ENCODE results near the gene DENND5B. TPM values are rescaled to one million over a fixed set of nuclear protein-coding genes. Genes with fewer than 3 reads are reported as not detected.

DENND5B gene
- total and polyA plus RNA-seq, 2 of the 4 experiments (the other 2 are of a cell fraction), result 5.5 to 13.4 TPM

DNA sequence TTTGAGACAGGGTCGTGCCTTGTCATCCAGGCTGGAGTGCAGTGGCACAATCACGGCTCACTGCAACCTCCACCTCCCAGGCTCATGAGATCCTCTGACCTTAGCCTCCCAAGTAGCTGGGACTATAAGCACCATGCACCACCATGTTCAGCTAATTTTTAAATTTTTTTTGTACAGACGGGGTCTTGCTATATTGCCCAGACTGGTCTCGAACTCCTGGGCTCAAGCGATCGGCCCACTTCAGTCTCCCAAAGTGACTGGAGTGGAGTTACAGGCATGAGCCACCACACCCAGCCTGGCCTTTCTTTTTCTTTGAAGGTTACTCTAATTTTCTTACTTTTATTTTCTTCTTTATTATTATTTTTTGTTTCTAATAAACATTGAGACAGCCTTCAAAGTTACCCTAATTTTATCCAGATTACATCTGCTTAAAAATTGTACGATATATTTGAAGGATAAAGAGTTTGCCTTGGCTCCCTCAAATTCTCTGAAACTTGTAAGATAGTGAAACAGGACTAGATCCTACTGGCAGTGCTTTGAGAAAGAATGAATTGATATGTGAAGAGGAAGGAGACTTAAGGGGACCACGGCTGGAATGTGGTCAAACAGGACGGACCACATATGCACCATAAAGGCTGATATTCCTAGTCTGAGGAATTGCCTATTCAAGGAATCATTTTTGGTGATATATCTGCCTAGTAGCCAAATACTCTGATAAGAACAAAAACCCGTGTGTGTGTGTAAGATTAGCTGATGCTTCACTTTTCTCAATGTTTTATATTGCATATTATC is 250.9 kb downstream of the DENND5B start:
- 60% methylated on average over 1 of the region's 10 CpGs; no CpG with 5 or more reads in 1 of the 2 experiments for WGBS, 2 experiments (ENCODE audit: extremely low coverage in 2 of 2, insufficient read length in 1 of 2)

More for the DNA sequence above, 250.9 kb downstream of the DENND5B start:
- H2BK120ac ChIP-seq (ENCODE audit: low read depth, low read length), result no peak overlapping the region
- no peaks in the 10 kb centered on the region for H4K20me1 ChIP-seq (ENCODE audit: insufficient read depth, low read length)
- no peak overlapping the region for H2AFZ ChIP-seq (replicated peaks; ENCODE audit: low read length, poor library complexity)
- no peak overlapping the region for H2BK20ac ChIP-seq (ENCODE audit: low read depth, low read length)
- H2BK15ac ChIP-seq (ENCODE audit: low read depth, low read length), result no peak overlapping the region
- no peaks in the 10 kb centered on the region for H3K9me1 ChIP-seq (ENCODE audit: insufficient read depth, low read length)
- H3K14ac ChIP-seq (replicated peaks; ENCODE audit: low read depth, low read length), result no peak overlapping the region
- H4K91ac ChIP-seq (ENCODE audit: insufficient read depth, low read depth, low read length), result no peak overlapping the region
- H3K4me1 ChIP-seq (ENCODE audit: control insufficient read depth, insufficient read depth, low read length), result no peaks in the 10 kb centered on the region
- dilution Hi-C loops (cut with HindIII; ENCODE audit: low sequenced_read_pairs, unreplicated experiment), result no loop called here
- H3K4me3 ChIP-seq (ENCODE audit: insufficient read depth, low read depth, low read length), result no peak overlapping the region
- no peak overlapping the region for H3K27ac ChIP-seq (ENCODE audit: insufficient read depth, low read length)
- no peak overlapping the region for H2AK9ac ChIP-seq (replicated peaks; ENCODE audit: low read depth, low read length, poor library complexity)
- H3K23ac ChIP-seq (ENCODE audit: low read depth, low read length), result no peak overlapping the region
- TF ChIP-seq BHLHE40 (IDR thresholded peaks at IDR 0.05; ENCODE audit: low read depth, low read length) (no peak), CHD1 (IDR thresholded peaks at IDR 0.05; ENCODE audit: low read depth, low read length) (no peak), RFX5 (IDR thresholded peaks at IDR 0.05; ENCODE audit: low read depth, low read length) (no peak), MAFK (IDR thresholded peaks at IDR 0.05; ENCODE audit: low read depth, low read length) (no peak), RAD21 (IDR thresholded peaks at IDR 0.05; ENCODE audit: low read length) (no peak)
- TF ChIP-seq, protein P1, sequence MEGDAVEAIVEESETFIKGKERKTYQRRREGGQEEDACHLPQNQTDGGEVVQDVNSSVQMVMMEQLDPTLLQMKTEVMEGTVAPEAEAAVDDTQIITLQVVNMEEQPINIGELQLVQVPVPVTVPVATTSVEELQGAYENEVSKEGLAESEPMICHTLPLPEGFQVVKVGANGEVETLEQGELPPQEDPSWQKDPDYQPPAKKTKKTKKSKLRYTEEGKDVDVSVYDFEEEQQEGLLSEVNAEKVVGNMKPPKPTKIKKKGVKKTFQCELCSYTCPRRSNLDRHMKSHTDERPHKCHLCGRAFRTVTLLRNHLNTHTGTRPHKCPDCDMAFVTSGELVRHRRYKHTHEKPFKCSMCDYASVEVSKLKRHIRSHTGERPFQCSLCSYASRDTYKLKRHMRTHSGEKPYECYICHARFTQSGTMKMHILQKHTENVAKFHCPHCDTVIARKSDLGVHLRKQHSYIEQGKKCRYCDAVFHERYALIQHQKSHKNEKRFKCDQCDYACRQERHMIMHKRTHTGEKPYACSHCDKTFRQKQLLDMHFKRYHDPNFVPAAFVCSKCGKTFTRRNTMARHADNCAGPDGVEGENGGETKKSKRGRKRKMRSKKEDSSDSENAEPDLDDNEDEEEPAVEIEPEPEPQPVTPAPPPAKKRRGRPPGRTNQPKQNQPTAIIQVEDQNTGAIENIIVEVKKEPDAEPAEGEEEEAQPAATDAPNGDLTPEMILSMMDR (conservative IDR thresholded peaks at IDR 0.05; ENCODE audit: low read depth, low read length), result no peak
- no TSS peak for BruUV-seq (replicated peaks)
- H3K27me3 ChIP-seq (ENCODE audit: control insufficient read depth, insufficient read depth, low read length), result no peaks in the 10 kb centered on the region
- H3K79me1 ChIP-seq (ENCODE audit: low read depth in 1 of 2, low read length in 2 of 2), result no peaks in the 10 kb centered on the region
- in situ Hi-C loops (cut with MboI; ENCODE audit: low sequenced_read_pairs), result no loop called here
- H2BK5ac ChIP-seq (ENCODE audit: low read depth, low read length, poor library complexity, severe bottlenecking), result no peak overlapping the region
- H2AK5ac ChIP-seq (ENCODE audit: low read depth, low read length), result no peak overlapping the region
- H4K5ac ChIP-seq (ENCODE audit: low read depth, low read length), result no peak overlapping the region
- no peak overlapping the region for H3K9ac ChIP-seq (ENCODE audit: low read depth, low read length)
- intact Hi-C loops (cut with micrococcal nuclease), result no loop called here
- ATAC-seq (ENCODE audit: low read depth) (no peak), DNase-seq (no peak)
- H3K56ac ChIP-seq (ENCODE audit: extremely low read depth, insufficient read depth, low read length), result no peak overlapping the region
- H3K36me3 ChIP-seq (ENCODE audit: control insufficient read depth, insufficient read depth, low read length), result no peaks in the 10 kb centered on the region
- H3K18ac ChIP-seq (ENCODE audit: low read depth, low read length), result no peak overlapping the region
- H3K4me2 ChIP-seq (ENCODE audit: low read depth, low read length), result no peak overlapping the region
- ChIA-PET CTCF (interaction anchor here (0.7 kb wide), 1 partner anchor 24 kb away, joined by 4 read pairs; no protein-coding TSS in a partner anchor), POLR2A (ENCODE audit: unreplicated experiment) (no interaction called here)
- no peak overlapping the region for H4K8ac ChIP-seq (ENCODE audit: low read depth in 2 of 2, low read length in 2 of 2)
- no peak overlapping the region for H3K4ac ChIP-seq (ENCODE audit: low read depth, low read length)
- H3K9me3 ChIP-seq (ENCODE audit: control insufficient read depth, insufficient read depth, low read length), result no peaks in the 10 kb centered on the region

Measured in IMR-90 (cell line).